ENCODE data around the gene NAPB.
"Not testable (repeated sequence)": the region's sequence is repeated elsewhere in the genome, so short reads cannot be mapped to it uniquely, and the experiment has no call there.

The NAPB gene

GRCh38 chr20:23367770-23368169, 53.5 kb downstream of the NAPB start:
- no peak for DNase-seq (ENCODE audit: low read depth)

- no peak for DNase-seq (ENCODE audit: low read depth)
Measured at GRCh38 chr20:23366384-23366783, 54.9 kb downstream of the NAPB start.

- no peak for DNase-seq (ENCODE audit: low read depth)
Measured at GRCh38 chr20:23365390-23366165, 55.7 kb downstream of the NAPB start.

- DNase-seq (ENCODE audit: low read depth), result no peak
Measured at GRCh38 chr20:23363257-23363649, 58.0 kb downstream of the NAPB start.

- no peak for DNase-seq (ENCODE audit: low read depth)
Measured at GRCh38 chr20:23362392-23363256, 58.7 kb downstream of the NAPB start.

- peak; percentile 96 for DNase-seq (ENCODE audit: low read depth)
Measured at GRCh38 chr20:23361476-23362391, 59.6 kb downstream of the NAPB start, which contains the start of gene GZF1. Gene GZF1 (plus strand): TSS chr20:23362182. CDS start chr20:23364384, 2,202 bp downstream.

- DNase-seq (ENCODE audit: low read depth), result no peak
Measured at GRCh38 chr20:23361119-23361475, 60.2 kb downstream of the NAPB start.

- DNase-seq (ENCODE audit: low read depth), result no peak
Measured at GRCh38 chr20:23360531-23360930, 60.8 kb downstream of the NAPB start.

- DNase-seq (ENCODE audit: low read depth), result no peak
Measured at GRCh38 chr20:23358923-23359593, 62.2 kb downstream of the NAPB start.

- no peak for DNase-seq (ENCODE audit: low read depth)
Measured at GRCh38 chr20:23358563-23358906, 62.8 kb downstream of the NAPB start.

GRCh38 chr20:23357767-23358562, 63.3 kb downstream of the NAPB start:
- peak; percentile 98 for DNase-seq (ENCODE audit: low read depth)

- no peak for DNase-seq (ENCODE audit: low read depth)
Measured at GRCh38 chr20:23356203-23356602, 65.1 kb downstream of the NAPB start.

- peak; percentile 46 for DNase-seq (ENCODE audit: low read depth)
Measured at GRCh38 chr20:23350904-23351838, 70.1 kb downstream of the NAPB start.

GRCh38 chr20:23350196-23350903, 70.9 kb downstream of the NAPB start, which contains the start of gene NXT1:
Gene NXT1 (plus strand): TSS chr20:23350791. CDS start chr20:23354042, 3,251 bp downstream.
- DNase-seq (ENCODE audit: low read depth), result peak; percentile 93

GRCh38 chr20:23349338-23350195, 71.7 kb downstream of the NAPB start:
- peak; percentile 64 for DNase-seq (ENCODE audit: low read depth)

- not testable (repeated sequence) for DNase-seq (ENCODE audit: low read depth)
Measured at GRCh38 chr20:23348510-23348909, 72.8 kb downstream of the NAPB start.

- no peak for DNase-seq (ENCODE audit: low read depth)
Measured at GRCh38 chr20:23347791-23348190, 73.5 kb downstream of the NAPB start.

GRCh38 chr20:23346002-23346401, 75.3 kb downstream of the NAPB start:
- no peak for DNase-seq (ENCODE audit: low read depth)
